ENCODE measurements around the gene C2CD4C. TPM values are rescaled to one million over a fixed set of nuclear protein-coding genes. Genes with fewer than 3 reads are reported as not detected.
"Not testable (repeated sequence)": the region's sequence is repeated elsewhere in the genome, so short reads cannot be mapped to it uniquely, and the experiment has no call there.

C2CD4C gene
- total RNA-seq, 1 experiment from 2014 or later, result 9.8 TPM

DNA sequence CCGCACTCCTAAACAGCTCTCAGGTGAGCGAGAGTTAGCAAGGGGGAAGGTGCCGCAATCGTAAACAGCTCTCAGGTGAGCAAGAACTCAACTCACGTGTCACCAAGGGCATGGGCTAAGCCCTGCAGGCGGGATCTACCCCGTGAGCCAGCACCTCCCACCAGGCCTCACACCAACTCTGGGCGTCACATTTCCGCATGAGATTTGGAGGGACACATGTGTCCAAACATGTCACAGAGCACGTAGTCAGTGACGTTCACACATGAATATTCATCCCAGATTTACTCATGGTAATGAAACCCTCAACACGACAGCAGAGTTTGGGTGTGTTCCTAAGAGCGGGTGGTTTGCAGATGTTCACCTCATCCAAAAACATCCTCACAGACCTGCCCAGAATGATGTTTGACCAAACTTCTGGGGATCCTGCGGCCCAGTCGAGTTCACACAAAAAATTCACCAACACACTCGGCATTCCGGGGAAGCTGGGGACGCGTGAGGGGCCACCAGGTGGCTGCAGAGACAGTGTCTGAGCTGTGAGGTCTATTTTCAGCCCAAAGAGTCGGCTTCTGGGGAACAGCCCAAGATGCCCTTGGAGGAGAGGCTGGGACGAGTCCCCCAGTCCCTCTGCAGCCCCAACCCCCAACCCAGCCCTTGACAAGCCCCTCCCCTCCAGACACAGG, 19.6 kb downstream of the C2CD4C start (continued):
- TF ChIP-seq CREB1 (CRISPR knock-in tag; IDR thresholded peaks at IDR 0.05), result no peak

DNA sequence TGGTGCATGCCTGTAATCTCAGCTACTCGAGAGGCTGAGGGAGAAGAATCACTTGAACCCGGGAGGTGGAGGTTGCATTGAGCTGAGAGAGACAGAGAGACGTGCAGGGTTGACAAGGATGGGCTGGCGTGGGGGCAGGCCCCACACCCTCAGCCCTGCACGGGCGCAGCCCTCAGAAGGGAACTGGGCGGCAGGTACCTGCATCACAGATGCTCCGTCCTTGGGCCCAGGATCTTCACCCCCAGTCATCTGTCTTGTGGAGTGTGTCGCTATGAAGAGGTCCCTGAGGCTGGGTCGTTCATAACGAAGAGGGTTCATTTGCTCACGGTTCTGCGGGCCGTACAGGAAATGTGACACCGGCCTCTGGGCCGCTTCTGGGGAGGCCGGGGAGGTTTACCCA, 20.3 kb downstream of the C2CD4C start:
- H3K36me3 Mint-ChIP-seq, result peaks cover 5% of the 10 kb centered on the region; the same call in 1 of the 2 replicates
- H3K4me1 Mint-ChIP-seq, result peaks cover 26% of the 10 kb centered on the region
- peaks cover 10% of the 10 kb centered on the region for H3K27me3 Mint-ChIP-seq (ENCODE audit: low read depth)
- CTCF ChIA-PET, result interaction anchor here (0.6 to 2.2 kb wide), 7 partner anchors 24 to 142 kb away, joined by 4 to 7 read pairs (median 6); no protein-coding TSS in a partner anchor
- ATAC-seq (no peak), DNase-seq (ENCODE audit: low spot score) (peak; percentile 8)
- H3K4me3 Mint-ChIP-seq, result no peak overlapping the region
- H3K27ac Mint-ChIP-seq, result no peak overlapping the region
- POLR2A ChIA-PET, result interaction anchor here (0.6 to 1.5 kb wide), 2 partner anchors 74 to 122 kb away, joined by 4 to 7 read pairs; no protein-coding TSS in a partner anchor
- H3K9me3 Mint-ChIP-seq, result peaks cover 13% of the 10 kb centered on the region
- TF ChIP-seq ZNF138 (CRISPR knock-in tag; conservative IDR thresholded peaks at IDR 0.05), result no peak

DNA sequence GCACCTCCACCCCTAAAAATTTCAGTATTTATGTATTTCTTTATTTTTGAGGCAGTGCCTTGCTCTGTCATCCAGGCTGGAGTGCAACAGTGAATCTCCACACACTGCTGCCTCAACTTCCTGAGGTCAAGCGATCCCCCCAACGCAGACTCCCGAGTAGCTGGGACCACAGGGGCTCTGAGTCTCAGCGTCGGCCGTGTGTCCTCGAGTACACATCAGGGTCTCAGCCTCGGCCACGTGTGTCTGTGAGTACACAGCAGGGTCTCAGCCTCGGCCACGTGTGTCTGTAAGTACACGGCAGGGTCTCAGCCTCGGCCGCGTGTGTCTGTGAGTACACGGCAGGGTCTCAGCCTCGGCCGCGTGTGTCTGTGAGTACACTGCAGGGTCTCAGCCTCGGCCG, 21.2 kb downstream of the C2CD4C start:
- POLR2A ChIA-PET, result no interaction called here
- Mint-ChIP-seq H3K4me3 (no peak overlapping the region), H3K27me3 (ENCODE audit: low read depth) (peaks cover 12% of the 10 kb centered on the region), H3K27ac (no peak overlapping the region), H3K36me3 (no peaks in the 10 kb centered on the region), H3K4me1 (peaks cover 28% of the 10 kb centered on the region), H3K9me3 (peaks cover 6% of the 10 kb centered on the region)
- CTCF ChIA-PET, result interaction anchor here (0.8 to 1.0 kb wide), 2 partner anchors 105 to 123 kb away, joined by 3 to 4 read pairs; no protein-coding TSS in a partner anchor
- TF ChIP-seq, protein P1, sequence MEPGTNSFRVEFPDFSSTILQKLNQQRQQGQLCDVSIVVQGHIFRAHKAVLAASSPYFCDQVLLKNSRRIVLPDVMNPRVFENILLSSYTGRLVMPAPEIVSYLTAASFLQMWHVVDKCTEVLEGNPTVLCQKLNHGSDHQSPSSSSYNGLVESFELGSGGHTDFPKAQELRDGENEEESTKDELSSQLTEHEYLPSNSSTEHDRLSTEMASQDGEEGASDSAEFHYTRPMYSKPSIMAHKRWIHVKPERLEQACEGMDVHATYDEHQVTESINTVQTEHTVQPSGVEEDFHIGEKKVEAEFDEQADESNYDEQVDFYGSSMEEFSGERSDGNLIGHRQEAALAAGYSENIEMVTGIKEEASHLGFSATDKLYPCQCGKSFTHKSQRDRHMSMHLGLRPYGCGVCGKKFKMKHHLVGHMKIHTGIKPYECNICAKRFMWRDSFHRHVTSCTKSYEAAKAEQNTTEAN (CRISPR knock-in tag; IDR thresholded peaks at IDR 0.05), result no peak
- TF ChIP-seq RORB (CRISPR knock-in tag; IDR thresholded peaks at IDR 0.05), result no peak
- TF ChIP-seq ZNF317 (CRISPR knock-in tag; IDR thresholded peaks at IDR 0.05; ENCODE audit: borderline replicate concordance, low read depth), result no peak
- TF ChIP-seq, protein P2, sequence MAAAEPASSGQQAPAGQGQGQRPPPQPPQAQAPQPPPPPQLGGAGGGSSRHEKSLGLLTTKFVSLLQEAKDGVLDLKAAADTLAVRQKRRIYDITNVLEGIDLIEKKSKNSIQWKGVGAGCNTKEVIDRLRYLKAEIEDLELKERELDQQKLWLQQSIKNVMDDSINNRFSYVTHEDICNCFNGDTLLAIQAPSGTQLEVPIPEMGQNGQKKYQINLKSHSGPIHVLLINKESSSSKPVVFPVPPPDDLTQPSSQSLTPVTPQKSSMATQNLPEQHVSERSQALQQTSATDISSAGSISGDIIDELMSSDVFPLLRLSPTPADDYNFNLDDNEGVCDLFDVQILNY (CRISPR knock-in tag; IDR thresholded peaks at IDR 0.05), result no peak
- no peak for TF ChIP-seq KAT7 (CRISPR knock-in tag; IDR thresholded peaks at IDR 0.05; ENCODE audit: borderline replicate concordance)
- TF ChIP-seq EMX1 (CRISPR knock-in tag; IDR thresholded peaks at IDR 0.05), result no peak
- TF ChIP-seq GTF2I (CRISPR knock-in tag; conservative IDR thresholded peaks at IDR 0.05), result no peak
- TF ChIP-seq ZNF416 (CRISPR knock-in tag; IDR thresholded peaks at IDR 0.05), result no peak
- no peak for TF ChIP-seq JAZF1 (CRISPR knock-in tag; IDR thresholded peaks at IDR 0.05)
- no peak for TF ChIP-seq PRRX2 (CRISPR knock-in tag; IDR thresholded peaks at IDR 0.05)
- TF ChIP-seq, protein P3, sequence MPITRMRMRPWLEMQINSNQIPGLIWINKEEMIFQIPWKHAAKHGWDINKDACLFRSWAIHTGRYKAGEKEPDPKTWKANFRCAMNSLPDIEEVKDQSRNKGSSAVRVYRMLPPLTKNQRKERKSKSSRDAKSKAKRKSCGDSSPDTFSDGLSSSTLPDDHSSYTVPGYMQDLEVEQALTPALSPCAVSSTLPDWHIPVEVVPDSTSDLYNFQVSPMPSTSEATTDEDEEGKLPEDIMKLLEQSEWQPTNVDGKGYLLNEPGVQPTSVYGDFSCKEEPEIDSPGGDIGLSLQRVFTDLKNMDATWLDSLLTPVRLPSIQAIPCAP (CRISPR knock-in tag; IDR thresholded peaks at IDR 0.05), result no peak
- no peak for TF ChIP-seq ZNF138 (CRISPR knock-in tag; conservative IDR thresholded peaks at IDR 0.05)
- no peak for TF ChIP-seq CREB1 (CRISPR knock-in tag; IDR thresholded peaks at IDR 0.05)
- TF ChIP-seq, protein P4, sequence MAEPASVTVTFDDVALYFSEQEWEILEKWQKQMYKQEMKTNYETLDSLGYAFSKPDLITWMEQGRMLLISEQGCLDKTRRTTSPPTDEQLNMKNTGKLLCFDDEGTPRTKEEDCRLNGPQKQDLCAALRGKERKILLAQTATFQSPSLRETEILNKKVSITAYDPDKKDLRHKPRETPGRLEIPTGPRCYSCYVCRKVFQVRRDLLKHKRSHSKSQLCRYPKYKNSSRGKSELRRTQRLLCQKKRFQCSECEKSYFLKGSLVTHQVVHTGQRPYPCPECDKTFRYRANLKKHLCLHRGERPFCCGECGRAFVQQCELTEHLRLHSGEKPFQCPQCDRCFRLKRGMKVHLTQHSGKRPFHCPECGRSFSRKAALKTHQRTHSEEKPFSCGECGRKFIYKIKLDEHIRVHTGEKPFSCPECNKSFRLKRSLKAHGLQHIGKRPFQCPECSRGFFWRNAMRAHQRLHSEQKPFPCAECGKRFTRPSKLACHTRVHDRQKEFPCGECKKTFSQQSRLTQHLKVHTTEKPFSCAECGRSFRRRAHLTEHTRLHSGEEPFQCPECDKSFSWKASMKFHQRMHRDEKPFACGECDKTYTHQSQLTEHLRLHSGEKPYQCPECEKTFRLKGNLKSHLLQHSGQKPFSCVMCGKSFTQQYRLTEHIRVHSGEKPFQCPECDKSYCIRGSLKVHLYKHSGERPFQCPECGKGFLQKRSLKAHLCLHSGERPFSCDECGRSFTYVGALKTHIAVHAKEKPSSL (CRISPR knock-in tag; conservative IDR thresholded peaks at IDR 0.05), result no peak
- TF ChIP-seq, protein P5, sequence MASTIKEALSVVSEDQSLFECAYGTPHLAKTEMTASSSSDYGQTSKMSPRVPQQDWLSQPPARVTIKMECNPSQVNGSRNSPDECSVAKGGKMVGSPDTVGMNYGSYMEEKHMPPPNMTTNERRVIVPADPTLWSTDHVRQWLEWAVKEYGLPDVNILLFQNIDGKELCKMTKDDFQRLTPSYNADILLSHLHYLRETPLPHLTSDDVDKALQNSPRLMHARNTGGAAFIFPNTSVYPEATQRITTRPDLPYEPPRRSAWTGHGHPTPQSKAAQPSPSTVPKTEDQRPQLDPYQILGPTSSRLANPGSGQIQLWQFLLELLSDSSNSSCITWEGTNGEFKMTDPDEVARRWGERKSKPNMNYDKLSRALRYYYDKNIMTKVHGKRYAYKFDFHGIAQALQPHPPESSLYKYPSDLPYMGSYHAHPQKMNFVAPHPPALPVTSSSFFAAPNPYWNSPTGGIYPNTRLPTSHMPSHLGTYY (CRISPR knock-in tag; IDR thresholded peaks at IDR 0.05), result no peak
- TF ChIP-seq NR1H2 (CRISPR knock-in tag; IDR thresholded peaks at IDR 0.05), result no peak
- TF ChIP-seq, protein P6, sequence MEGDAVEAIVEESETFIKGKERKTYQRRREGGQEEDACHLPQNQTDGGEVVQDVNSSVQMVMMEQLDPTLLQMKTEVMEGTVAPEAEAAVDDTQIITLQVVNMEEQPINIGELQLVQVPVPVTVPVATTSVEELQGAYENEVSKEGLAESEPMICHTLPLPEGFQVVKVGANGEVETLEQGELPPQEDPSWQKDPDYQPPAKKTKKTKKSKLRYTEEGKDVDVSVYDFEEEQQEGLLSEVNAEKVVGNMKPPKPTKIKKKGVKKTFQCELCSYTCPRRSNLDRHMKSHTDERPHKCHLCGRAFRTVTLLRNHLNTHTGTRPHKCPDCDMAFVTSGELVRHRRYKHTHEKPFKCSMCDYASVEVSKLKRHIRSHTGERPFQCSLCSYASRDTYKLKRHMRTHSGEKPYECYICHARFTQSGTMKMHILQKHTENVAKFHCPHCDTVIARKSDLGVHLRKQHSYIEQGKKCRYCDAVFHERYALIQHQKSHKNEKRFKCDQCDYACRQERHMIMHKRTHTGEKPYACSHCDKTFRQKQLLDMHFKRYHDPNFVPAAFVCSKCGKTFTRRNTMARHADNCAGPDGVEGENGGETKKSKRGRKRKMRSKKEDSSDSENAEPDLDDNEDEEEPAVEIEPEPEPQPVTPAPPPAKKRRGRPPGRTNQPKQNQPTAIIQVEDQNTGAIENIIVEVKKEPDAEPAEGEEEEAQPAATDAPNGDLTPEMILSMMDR (IDR thresholded peaks at IDR 0.05), result no peak
- TF ChIP-seq FOXK1 (CRISPR knock-in tag; IDR thresholded peaks at IDR 0.05), result no peak
- no peak for DNase-seq (ENCODE audit: low spot score)
- ATAC-seq, result no peak

DNA sequence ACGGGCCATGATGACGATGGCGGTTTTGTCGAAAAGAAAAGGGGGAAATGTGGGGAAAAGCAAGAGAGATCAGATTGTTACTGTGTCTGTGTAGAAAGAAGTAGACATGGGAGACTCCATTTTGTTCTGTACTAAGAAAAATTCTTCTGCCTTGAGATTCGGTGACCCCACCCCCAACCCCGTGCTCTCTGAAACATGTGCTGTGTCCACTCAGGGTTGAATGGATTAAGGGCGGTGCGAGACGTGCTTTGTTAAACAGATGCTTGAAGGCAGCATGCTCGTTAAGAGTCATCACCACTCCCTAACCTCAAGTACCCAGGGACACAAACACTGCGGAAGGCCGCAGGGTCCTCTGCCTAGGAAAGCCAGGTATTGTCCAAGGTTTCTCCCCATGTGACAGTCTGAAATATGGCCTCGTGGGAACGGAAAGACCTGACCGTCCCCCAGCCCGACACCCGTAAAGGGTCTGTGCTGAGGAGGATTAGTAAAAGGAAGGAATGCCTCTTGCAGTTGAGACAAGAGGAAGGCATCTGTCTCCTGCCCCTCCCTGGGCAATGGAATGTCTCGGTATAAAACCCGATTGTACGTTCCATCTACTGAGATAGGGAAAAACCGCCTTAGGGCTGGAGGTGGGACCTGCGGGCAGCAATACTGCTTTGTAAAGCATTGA, 22.2 kb downstream of the C2CD4C start:
- H3K36me3 Mint-ChIP-seq; H3K27ac Mint-ChIP-seq; POLR2A ChIA-PET; DNase-seq (ENCODE audit: low spot score); ATAC-seq; H3K9me3 Mint-ChIP-seq: not testable (repeated sequence)
- Mint-ChIP-seq H3K4me1 (peaks cover 28% of the 10 kb centered on the region), H3K4me3 (peak overlapping the region; percentile 18; the same call in 1 of the 2 replicates), H3K27me3 (ENCODE audit: low read depth) (peaks cover 12% of the 10 kb centered on the region)
- CTCF ChIA-PET, result interaction anchor here (1.0 kb wide), 1 partner anchor 124 kb away, joined by 4 read pairs; no protein-coding TSS in a partner anchor

DNA sequence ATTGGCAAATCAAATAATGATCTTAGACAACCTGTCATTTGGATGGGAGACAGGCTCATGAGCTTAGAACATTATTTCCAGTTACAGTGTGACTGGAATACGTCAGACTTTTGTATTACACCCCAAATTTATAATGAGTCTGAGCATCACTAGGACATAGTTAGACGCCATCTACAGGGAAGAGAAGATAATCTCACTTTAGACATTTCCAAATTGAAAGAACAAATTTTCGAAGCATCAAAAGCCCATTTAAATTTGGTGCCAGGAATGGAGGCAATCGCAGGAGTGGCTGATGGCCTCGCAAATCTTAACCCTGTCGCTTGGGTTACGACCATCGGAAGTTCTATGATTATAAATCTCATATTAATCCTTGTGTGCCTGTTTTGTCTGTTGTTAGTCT, 22.8 kb downstream of the C2CD4C start:
- Mint-ChIP-seq H3K27me3 (ENCODE audit: low read depth) (peaks cover 12% of the 10 kb centered on the region), H3K4me3 (peak overlapping the region; percentile 18; the same call in 1 of the 2 replicates), H3K4me1 (peaks cover 28% of the 10 kb centered on the region)
- POLR2A ChIA-PET; H3K27ac Mint-ChIP-seq; ATAC-seq; H3K9me3 Mint-ChIP-seq; CTCF ChIA-PET; DNase-seq (ENCODE audit: low spot score); H3K36me3 Mint-ChIP-seq: not testable (repeated sequence)

All from WTC11 (cell line).